OCI-LY1 (cell line): ENCODE measurements around the gene ZHX3.
A peak's percentile ranks its signal among the peaks of the same experiment; 100 is the strongest.

ENCODE experiments used
- H2AFZ ChIP-seq: fragments of 200-600 bp; sonication (generic), shearing (Covaris generic); 2 replicates; pipeline ENCODE4 v1.6.0; 2014; ENCODE audit warnings: antibody characterized with exemption, mild to moderate bottlenecking, low read length
- H3F3A ChIP-seq: fragments of 200-600 bp; sonication (generic), shearing (Covaris generic); 2 replicates; pipeline ENCODE4 v1.6.0; 2014; ENCODE audit warnings: mild to moderate bottlenecking, antibody characterized with exemption, low read length, moderate library complexity; ENCODE audit not compliant: insufficient read depth
- H3K27ac ChIP-seq: fragments of 200-600 bp; sonication (generic); 2 replicates; pipeline ENCODE4 v1.5.1; 2014; ENCODE audit warnings: low read length, mixed run types, mild to moderate bottlenecking, low read depth; ENCODE audit not compliant: poor library complexity, severe bottlenecking
- H3K27me3 ChIP-seq: fragments of 200-600 bp; sonication (generic); 2 replicates; pipeline ENCODE4 v1.6.0; 2014; ENCODE audit warnings: antibody characterized with exemption, mild to moderate bottlenecking, low read length, moderate library complexity; ENCODE audit not compliant: insufficient read depth
- H3K36me3 ChIP-seq: fragments of 200-600 bp; sonication (generic); 2 replicates; pipeline ENCODE4 v1.6.1; 2014; ENCODE audit warnings: mild to moderate bottlenecking, antibody characterized with exemption, low read length, moderate library complexity, mixed read lengths; ENCODE audit not compliant: insufficient read depth
- H3K4me1 ChIP-seq: fragments of 200-600 bp; sonication (generic); 2 replicates; pipeline ENCODE4 v1.5.1; 2014; ENCODE audit warnings: mild to moderate bottlenecking, low read length, moderate library complexity; ENCODE audit not compliant: insufficient read depth, severe bottlenecking
- H3K4me2 ChIP-seq: fragments of 200-600 bp; sonication (generic), shearing (Covaris generic); 2 replicates; pipeline ENCODE4 v1.6.1; 2014; ENCODE audit warnings: low read length
- H3K4me3 ChIP-seq: fragments of 200-600 bp; sonication (generic); 2 replicates; pipeline ENCODE4 v1.5.1; 2014; ENCODE audit warnings: low read length, low read depth, mild to moderate bottlenecking, mixed read lengths; ENCODE audit not compliant: poor library complexity, severe bottlenecking
- H3K79me2 ChIP-seq: fragments of 200-600 bp; shearing (Covaris generic); 2 replicates; pipeline ENCODE4 v1.6.1; 2016; ENCODE audit warnings: mixed run types, low read length, mixed read lengths; ENCODE audit not compliant: insufficient read depth
- H3K9ac ChIP-seq: fragments of 200-600 bp; sonication (generic), shearing (Covaris generic); 2 replicates; pipeline ENCODE4 v1.6.1; 2014; ENCODE audit warnings: mild to moderate bottlenecking, low read length, mixed read lengths
- H3K9me2 ChIP-seq: fragments of 200-600 bp; sonication (generic), shearing (Covaris generic); 2 replicates; pipeline ENCODE4 v1.6.1; 2014; ENCODE audit warnings: low read depth, mild to moderate bottlenecking, low read length, mixed read lengths
- H3K9me3 ChIP-seq: fragments of 200-600 bp; shearing (Covaris generic); 2 replicates; pipeline ENCODE4 v1.6.1; 2014; ENCODE audit warnings: low read length, mixed read lengths
- H4K20me1 ChIP-seq: fragments of 200-600 bp; sonication (generic), shearing (Covaris generic); 2 replicates; pipeline ENCODE4 v1.6.0; 2016; ENCODE audit warnings: mild to moderate bottlenecking, low read length; ENCODE audit not compliant: insufficient read depth
- CTCF ChIP-seq: fragments of 200-600 bp; sonication (generic), shearing (Covaris generic); IDR thresholded peaks from 2 replicates; pipeline ENCODE4 v1.5.1; 2017; ENCODE audit warnings: mild to moderate bottlenecking, antibody characterized with exemption, low read length, moderate library complexity, mixed read lengths
- EZH2 ChIP-seq: fragments of 200-600 bp; sonication (generic), shearing (Covaris generic); IDR thresholded peaks from 2 replicates; pipeline ENCODE4 v1.8.0; 2017; ENCODE audit warnings: borderline replicate concordance, mixed run types, mild to moderate bottlenecking, antibody characterized with exemption, low read length, moderate library complexity, mixed read lengths

The ZHX3 gene

GRCh38 chr20:41344477-41344876, 26.9 kb upstream of the ZHX3 start:
- Histone ChIP-seq H3F3A (no peaks in the 10 kb centered on the region), H3K9ac (no peak overlapping the region), H2AFZ (no peak overlapping the region), H3K9me2 (no peaks in the 10 kb centered on the region), H3K27me3 (no peaks in the 10 kb centered on the region), H3K36me3 (no peaks in the 10 kb centered on the region), H3K27ac (no peak overlapping the region), H3K4me2 (no peak overlapping the region), H3K79me2 (no peaks in the 10 kb centered on the region), H3K4me3 (no peak overlapping the region), H3K9me3 (no peaks in the 10 kb centered on the region), H3K4me1 (peaks cover 11% of the 10 kb centered on the region), H4K20me1 (no peaks in the 10 kb centered on the region)
- TF ChIP-seq EZH2 (no peak), CTCF (no peak)

- no peak overlapping the region for H3K27ac ChIP-seq
- peaks cover 11% of the 10 kb centered on the region for H3K4me1 ChIP-seq
- no peak for TF ChIP-seq EZH2
- H3K79me2 ChIP-seq = no peaks in the 10 kb centered on the region
- no peak overlapping the region for H3K4me3 ChIP-seq
- H3K4me2 ChIP-seq = no peak overlapping the region
- no peaks in the 10 kb centered on the region for H3K36me3 ChIP-seq
- no peak overlapping the region for H2AFZ ChIP-seq
- no peaks in the 10 kb centered on the region for H3K9me3 ChIP-seq
- H4K20me1 ChIP-seq = no peaks in the 10 kb centered on the region
- H3K9me2 ChIP-seq = no peaks in the 10 kb centered on the region
- H3K27me3 ChIP-seq = no peaks in the 10 kb centered on the region
- no peaks in the 10 kb centered on the region for H3F3A ChIP-seq
- H3K9ac ChIP-seq = no peak overlapping the region
Observed at GRCh38 chr20:41342474-41343464, 25.2 kb upstream of the ZHX3 start.

GRCh38 chr20:41340327-41341055, 23.0 kb upstream of the ZHX3 start, which contains the start of gene LPIN3:
TSS of gene LPIN3 (plus strand) at chr20:41340821. CDS start at chr20:41345804, 4,983 bp downstream.
- H3K4me2 ChIP-seq = peak within 1 kb of the TSS; percentile 71
- no peaks in the 10 kb centered on the region for H3K36me3 ChIP-seq
- peaks cover 11% of the 10 kb centered on the region for H3K4me1 ChIP-seq
- H2AFZ ChIP-seq = no peak within 1 kb of the TSS
- no peaks in the 10 kb centered on the region for H3F3A ChIP-seq
- no peak within 1 kb of the TSS for H3K9ac ChIP-seq
- no peaks in the 10 kb centered on the region for H4K20me1 ChIP-seq
- no peaks in the 10 kb centered on the region for H3K9me2 ChIP-seq
- H3K27ac ChIP-seq = no peak within 1 kb of the TSS
- H3K4me3 ChIP-seq = peak within 1 kb of the TSS; percentile 51
- H3K79me2 ChIP-seq = no peaks in the 10 kb centered on the region
- TF ChIP-seq CTCF (no peak), EZH2 (no peak)
- H3K27me3 ChIP-seq = no peaks in the 10 kb centered on the region
- H3K9me3 ChIP-seq = no peaks in the 10 kb centered on the region
